Motor neuron (in vitro differentiated cells): ENCODE data around the gene PTPRN. TPM values are rescaled to one million over a fixed set of nuclear protein-coding genes. Genes with fewer than 3 reads are reported as not detected.
"Not testable (repeated sequence)": the region's sequence is repeated elsewhere in the genome, so short reads cannot be mapped to it uniquely, and the experiment has no call there.

Source experiments
- ATAC-seq, 8 experiments: fragments of 200-7000 bp; cut with Tn5 transposase; replicated peaks in 6 of 8; 2 replicates each; pipeline ENCODE4 v1.8.0; 2021; ENCODE audit warnings: mild to moderate bottlenecking in 8 of 8, moderate library complexity in 8 of 8
- H3K27ac ChIP-seq, 2 donors: fragments of 250-450 bp; sonication (Bioruptor Pico); 2 replicates each; pipeline ENCODE4 v1.9.0; 2021; ENCODE audit warnings: antibody characterized with exemption in 2 of 2, mild to moderate bottlenecking in 2 of 2, moderate library complexity in 1 of 2
- H3K4me1 ChIP-seq, 2 donors: fragments of 250-450 bp; sonication (Bioruptor Pico); replicated peaks in 1 of 2; 2 replicates each; pipeline ENCODE4 v1.6.1; 2021; ENCODE audit warnings: antibody characterized with exemption in 2 of 2, mild to moderate bottlenecking in 2 of 2, moderate library complexity in 1 of 2
- H3K4me3 ChIP-seq, 5 donors: fragments of 250-450 bp; sonication (Bioruptor Pico); 2 replicates each; pipeline ENCODE4 v1.9.0; 2021; ENCODE audit warnings: antibody characterized with exemption in 5 of 5, mild to moderate bottlenecking in 5 of 5, moderate library complexity in 4 of 5
- WGBS, 10 experiments: fragments of 450-650 bp; shearing (Covaris generic); methylation state at CpG; one replicate each; pipeline ENCODE4 v1.0.0; 2022; 5-methylcytosine and 5-hydroxymethylcytosine counted together
- in situ Hi-C, 9 experiments: fragments of 400-800 bp; cut with MboI; loops; one replicate each; pipeline ENCODE4 v1.15.0; 2021; ENCODE audit warnings: low sequenced_read_pairs in 9 of 9, low pct_unique_long_range_greater_than_20kb in 2 of 9; ENCODE audit not compliant: unreplicated experiment in 9 of 9
- total RNA-seq, 8 experiments: library from RNA; unstranded; fragments of 300-600 nt; gene quantifications; 2 replicates each; pipeline versions ENCODE4 v1.2.3 to v1.2.4, GENCODE V29; 2022

PTPRN gene
- total RNA-seq, 8 experiments from 2014 or later, result 0.92 to 159 (median 15.3) TPM

DNA sequence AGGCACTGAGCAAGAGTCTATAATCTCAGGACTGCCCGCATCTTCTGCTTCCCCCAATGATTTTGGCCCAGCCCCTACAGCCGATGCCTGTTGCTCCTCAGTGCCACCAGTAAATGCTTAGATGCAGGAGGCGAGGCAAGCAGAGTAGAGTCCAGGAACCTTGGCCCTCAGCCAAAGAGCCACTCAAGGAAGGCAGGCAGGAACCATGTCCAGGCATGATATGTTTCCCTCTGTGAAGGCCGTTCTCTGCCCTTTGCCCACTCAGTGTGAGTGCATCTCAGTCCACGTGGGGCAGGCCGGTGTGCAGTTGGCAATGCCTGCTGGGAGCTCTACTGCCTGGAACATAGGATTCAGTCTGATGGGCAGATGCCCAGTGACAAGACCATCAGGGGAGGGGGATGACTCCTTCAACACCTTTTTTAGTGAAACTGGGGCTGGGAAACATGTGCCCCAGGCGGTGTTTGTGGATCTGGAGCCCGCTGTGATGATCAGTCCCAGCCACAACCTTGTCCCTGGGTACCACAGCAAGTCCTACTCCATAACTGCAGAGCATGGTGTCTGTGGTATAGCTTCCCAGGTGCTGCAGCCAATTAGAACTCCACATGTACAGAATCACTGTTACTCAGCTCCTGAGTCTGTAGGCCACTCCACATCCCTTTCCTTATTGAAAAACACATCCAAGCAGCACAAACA, 39.7 kb downstream of the PTPRN start:
- peaks cover 0 to 4% of the 10 kb centered on the region in 2 donors for H3K4me1 ChIP-seq
- WGBS, 10 experiments, result 20 to 100% (median 63%) methylated on average over 1 to 7 of the region's 8 CpGs
- peak in 3 of 8 experiments; percentile 39 to 60 (median 55) for ATAC-seq
- no peak overlapping the region for H3K4me3 ChIP-seq
- in situ Hi-C loops, result no loop called here
- no peak overlapping the region for H3K27ac ChIP-seq

GRCh38 chr2:219268294-219268693, 40.9 kb downstream of the PTPRN start:
- no peak overlapping the region for H3K27ac ChIP-seq
- 17 to 80% (median 46%) methylated on average over 1 to 2 of the region's 2 CpGs; no CpG with 5 or more reads in 6 of the 10 experiments for WGBS, 10 experiments

GRCh38 chr2:219266886-219267285, 42.3 kb downstream of the PTPRN start:
- in situ Hi-C loops, result no loop called here
- 17 to 43% methylated on average over 1 of the region's 1 CpG; no CpG with 5 or more reads in 8 of the 10 experiments for WGBS, 10 experiments
- Histone ChIP-seq H3K27ac (no peak overlapping the region), H3K4me3 (no peak overlapping the region), H3K4me1 (no peaks in the 10 kb centered on the region)
- no peak for ATAC-seq

More at GRCh38 chr2:219268294-219268693, 40.9 kb downstream of the PTPRN start:
- Histone ChIP-seq H3K4me1 (no peaks in the 10 kb centered on the region), H3K4me3 (no peak overlapping the region)
- in situ Hi-C loops, result no loop called here
- ATAC-seq, result peak in 2 of 8 experiments; percentile 89 to 90

GRCh38 chr2:219266232-219266631, 43.0 kb downstream of the PTPRN start:
- 8 to 83% (median 60%) methylated on average over 1 to 2 of the region's 5 CpGs; no CpG with 5 or more reads in 5 of the 10 experiments for WGBS, 10 experiments
- no peak overlapping the region for H3K4me3 ChIP-seq
- no peak for ATAC-seq
- no peaks in the 10 kb centered on the region for H3K4me1 ChIP-seq
- no peak overlapping the region for H3K27ac ChIP-seq
- in situ Hi-C loops, result no loop called here

- in situ Hi-C loops, result no loop called here
- Histone ChIP-seq H3K27ac (no peak overlapping the region), H3K4me3 (no peak overlapping the region), H3K4me1 (no peaks in the 10 kb centered on the region)
- peak in 1 of 8 experiments; percentile 31 for ATAC-seq
- 50 to 100% (median 74%) methylated on average over 1 to 5 of the region's 5 CpGs; no CpG with 5 or more reads in 1 of the 10 experiments for WGBS, 10 experiments
Observed at GRCh38 chr2:219261024-219261855, 48.0 kb downstream of the PTPRN start.

GRCh38 chr2:219258942-219259341, 50.3 kb downstream of the PTPRN start:
- H3K4me1 ChIP-seq, ATAC-seq, H3K4me3 ChIP-seq, H3K27ac ChIP-seq, in situ Hi-C loops: not testable (repeated sequence)
- WGBS, 10 experiments, result 50 to 100% (median 68%) methylated on average over 1 to 9 of the region's 10 CpGs; no CpG with 5 or more reads in 1 of the 10 experiments

DNA sequence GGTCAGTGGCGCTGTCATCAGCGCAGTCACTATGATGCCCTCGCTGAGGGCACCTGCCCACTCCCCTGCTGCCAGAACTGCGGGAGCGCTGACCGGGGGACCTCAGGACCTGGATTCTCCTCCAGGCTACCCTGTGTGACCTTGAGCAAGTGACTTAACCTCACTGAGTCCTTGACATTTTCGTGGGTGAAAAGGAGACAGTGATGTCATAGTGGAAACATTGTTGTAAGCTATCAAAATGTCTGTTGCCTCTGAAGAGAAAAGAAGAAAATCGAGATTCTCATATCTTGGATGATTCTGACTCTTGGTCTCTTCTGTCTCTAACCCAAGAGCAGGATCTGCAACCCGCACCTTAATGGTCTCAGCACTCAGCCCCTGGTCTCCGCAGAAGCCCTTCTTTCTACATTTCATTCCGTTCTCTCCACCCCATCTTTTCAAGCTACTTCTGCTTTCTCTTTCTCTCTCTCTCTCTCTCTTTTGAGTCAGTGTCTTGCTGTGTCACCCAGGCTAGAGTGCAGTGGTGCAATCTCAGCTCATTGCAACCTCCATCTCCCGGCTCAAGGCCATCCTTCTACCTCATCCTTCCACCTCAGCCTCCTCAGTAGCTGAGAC, 54.5 kb downstream of the PTPRN start:
- Histone ChIP-seq H3K4me1 (peaks cover 13 to 18% of the 10 kb centered on the region in 2 donors), H3K27ac (no peak overlapping the region), H3K4me3 (peak overlapping the region; percentile 23 to 51 (median 30))
- 23 to 71% (median 42%) methylated on average over 1 to 9 of the region's 12 CpGs for WGBS, 10 experiments
- no peak for ATAC-seq
- in situ Hi-C loops, result no loop called here

GRCh38 chr2:219253753-219254589, 55.2 kb downstream of the PTPRN start, which contains the start of gene TUBA4A:
TSS of gene TUBA4A (minus strand) at chr2:219253918. CDS start at chr2:219253858, 60 bp downstream.
- peak; percentile 37 to 84 (median 64) for ATAC-seq
- WGBS, 10 experiments, result 0% methylated on average over 3 to 6 of the region's 76 CpGs; no CpG with 5 or more reads in 7 of the 10 experiments
- no peak within 1 kb of the TSS for H3K27ac ChIP-seq
- peak within 1 kb of the TSS; percentile 23 to 51 (median 30) for H3K4me3 ChIP-seq
- peaks cover 17 to 25% of the 10 kb centered on the region in 2 donors for H3K4me1 ChIP-seq
- in situ Hi-C loops, result no loop called here

DNA sequence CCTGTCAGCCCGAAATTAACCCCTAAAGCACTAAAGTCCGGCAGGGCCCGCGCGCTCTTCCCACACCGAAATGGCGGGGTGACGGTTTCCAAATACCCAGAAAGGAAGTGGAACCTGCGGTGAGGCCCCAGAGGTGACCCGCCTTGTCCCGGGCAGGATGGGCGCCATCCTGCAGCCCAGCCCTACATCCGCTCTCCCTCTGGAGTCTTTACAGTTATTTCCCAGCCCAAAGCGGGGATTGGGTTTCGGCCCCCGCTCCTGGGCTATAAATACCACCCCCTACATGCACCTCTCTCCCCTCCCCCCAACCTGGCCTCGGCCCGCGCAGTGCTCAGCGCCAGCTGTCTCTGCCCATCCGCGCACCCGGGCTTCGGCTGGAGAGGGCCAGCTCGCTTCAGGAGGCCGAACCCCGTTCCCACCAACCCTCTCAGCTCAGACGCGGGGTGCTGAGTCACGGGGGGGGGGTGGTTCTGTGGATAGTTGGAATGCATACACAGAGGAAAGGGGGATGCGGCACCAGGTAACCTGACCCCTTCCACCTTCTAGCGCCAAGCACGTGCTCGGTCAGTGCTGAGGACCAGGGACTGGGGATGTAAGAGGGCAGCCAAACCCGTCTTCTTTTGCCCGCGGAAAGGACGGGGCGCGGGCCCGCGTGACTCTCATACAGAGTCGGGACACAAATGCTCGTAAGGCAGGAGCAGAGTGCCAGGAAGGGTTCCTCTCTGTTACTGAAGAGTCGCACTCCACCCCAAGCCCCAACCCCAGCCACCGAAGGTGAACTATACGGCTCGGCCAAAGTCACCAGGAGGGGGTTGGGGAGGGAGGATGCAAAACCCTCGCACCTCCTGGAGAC, 56.1 kb downstream of the PTPRN start, which contains the start of gene TUBA4B:
TUBA4B (plus strand) TSS at position 344 of the 853 bp plus-strand sequence; CDS start at position 509, 165 bp downstream.
- peak within 1 kb of the TSS; percentile 23 to 51 (median 30) for H3K4me3 ChIP-seq
- no peak within 1 kb of the TSS for H3K27ac ChIP-seq
- 0 to 7% (median 3%) methylated on average over 1 to 7 of the region's 49 CpGs; no CpG with 5 or more reads in 6 of the 10 experiments for WGBS, 10 experiments
- H3K4me1 ChIP-seq, result peaks cover 21 to 28% of the 10 kb centered on the region in 2 donors
- in situ Hi-C loops, result no loop called here
- ATAC-seq, result peak in 7 of 8 experiments; percentile 1 to 30 (median 13)

DNA sequence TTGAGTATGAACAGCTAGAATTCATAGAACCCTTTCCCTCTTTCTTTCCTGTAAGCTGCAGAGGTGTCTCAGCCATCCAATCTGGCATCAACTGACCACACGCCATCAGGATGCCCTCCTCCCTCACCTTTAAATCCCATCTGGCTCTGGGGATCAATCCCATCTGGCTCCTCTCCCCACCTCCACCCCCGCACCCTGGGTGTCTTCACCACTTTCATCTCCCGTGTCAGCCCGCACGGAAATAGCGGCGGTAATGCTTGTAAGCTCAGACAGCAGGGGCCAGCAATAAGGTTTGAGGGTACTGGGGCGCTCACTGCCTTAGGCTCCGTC, 56.7 kb downstream of the PTPRN start:
- 3 to 80% (median 13%) methylated on average over 1 to 7 of the region's 9 CpGs; no CpG with 5 or more reads in 7 of the 10 experiments for WGBS, 10 experiments
- in situ Hi-C loops, result no loop called here
- no peak overlapping the region for H3K27ac ChIP-seq
- peaks cover 21 to 28% of the 10 kb centered on the region in 2 donors for H3K4me1 ChIP-seq
- peak overlapping the region in 4 of 5 donors; percentile 10 to 51 (median 34) for H3K4me3 ChIP-seq
- no peak for ATAC-seq

DNA sequence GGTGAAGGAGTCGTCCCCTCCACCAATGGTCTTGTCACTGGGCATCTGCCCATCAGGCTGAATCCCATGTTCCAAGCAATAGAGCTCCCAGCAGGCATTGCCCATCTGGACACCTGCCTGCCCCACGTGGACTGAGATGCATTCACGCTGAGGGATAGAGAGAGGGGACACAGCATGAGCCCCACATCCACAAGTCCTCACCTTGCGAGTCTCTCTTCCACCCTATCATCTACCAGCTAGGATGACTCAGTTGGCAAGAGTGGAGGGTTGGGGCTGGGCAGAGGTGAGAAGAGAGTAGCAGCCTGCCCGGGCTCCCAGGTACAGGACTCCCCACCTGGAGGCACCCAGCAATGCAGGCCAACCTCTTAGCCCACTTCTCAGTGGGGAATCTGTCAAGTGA, 57.1 kb downstream of the PTPRN start:
- H3K27ac ChIP-seq, result no peak overlapping the region
- H3K4me3 ChIP-seq, result peak overlapping the region in 1 of 5 donors; percentile 51
- H3K4me1 ChIP-seq, result peaks cover 21 to 28% of the 10 kb centered on the region in 2 donors
- ATAC-seq, result no peak
- 30 to 38% methylated on average over 1 to 2 of the region's 5 CpGs; no CpG with 5 or more reads in 8 of the 10 experiments for WGBS, 10 experiments
- in situ Hi-C loops, result no loop called here
